Measurements from ENCODE around the gene HRH4.

GRCh38 chr18:24420551-24420950 lies 39.9 kb upstream of the HRH4 start:
- TF ChIP-seq RELA (IDR thresholded peaks at IDR 0.05; ENCODE audit: borderline replicate concordance, partially characterized antibody) (no peak), SIN3A (IDR thresholded peaks at IDR 0.05; ENCODE audit: low read depth, low read length) (no peak), RAD21 (IDR thresholded peaks at IDR 0.05; ENCODE audit: insufficient read depth, low read depth, low read length) (no peak)

Data from GM12878 (cell line).